Measurements from ENCODE around the gene WNT7B. TPM values are rescaled to one million over a fixed set of nuclear protein-coding genes. Genes with fewer than 3 reads are reported as not detected.

Gene WNT7B
- total RNA-seq, 2 experiments from 2014 or later, result not detected

DNA sequence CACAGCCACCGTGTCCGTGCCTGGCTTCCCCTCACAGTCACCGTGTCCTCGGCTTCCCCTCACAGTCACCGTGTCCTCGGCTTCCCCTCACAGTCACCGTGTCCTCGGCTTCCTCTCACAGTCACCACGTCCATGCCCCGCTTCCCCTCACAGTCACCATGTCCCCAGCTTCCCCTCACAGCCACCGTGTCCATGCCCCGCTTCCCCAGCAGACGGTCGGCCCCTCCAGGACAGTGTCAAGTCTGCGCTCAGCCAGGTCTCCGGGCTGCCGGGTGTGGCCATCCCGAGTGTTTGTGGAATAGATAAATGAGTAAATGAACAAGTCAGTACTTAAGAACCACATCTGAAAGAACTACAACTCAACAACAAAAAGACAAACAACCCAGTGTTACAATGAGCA is 23.8 kb downstream of the WNT7B start:
- no peaks in the 10 kb centered on the region for H3K9me3 Mint-ChIP-seq (ENCODE audit: insufficient read depth)

DNA sequence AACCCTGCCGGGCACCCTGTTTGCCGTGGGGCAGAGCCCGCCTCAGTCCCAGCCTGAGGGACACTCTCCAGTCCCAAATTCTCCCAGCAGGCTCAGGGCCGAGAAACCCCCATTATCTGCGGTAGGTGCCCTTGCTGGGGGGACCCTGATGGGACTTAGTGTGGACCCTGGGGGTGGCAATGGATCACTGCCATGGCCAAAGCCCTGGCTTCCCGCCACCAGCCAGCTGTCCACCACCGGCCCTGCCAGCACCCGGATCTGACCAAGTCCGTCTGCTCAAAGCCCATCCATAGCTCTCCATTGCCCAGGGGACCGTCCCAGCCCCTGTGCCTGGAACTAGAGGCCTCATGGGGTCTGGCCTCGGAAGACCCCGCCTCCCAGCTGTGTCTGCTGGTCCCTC is 24.4 kb downstream of the WNT7B start:
- no peak overlapping the region for H3K4me3 Mint-ChIP-seq
- no peak for ATAC-seq
- H3K4me1 Mint-ChIP-seq (ENCODE audit: low read depth), result no peaks in the 10 kb centered on the region
- H3K27me3 Mint-ChIP-seq (ENCODE audit: low read depth), result peaks cover 7% of the 10 kb centered on the region
- no peak overlapping the region for H3K27ac Mint-ChIP-seq
- ChIA-PET CTCF (no interaction called here), POLR2A (no interaction called here)
- no peaks in the 10 kb centered on the region for H3K9me3 Mint-ChIP-seq (ENCODE audit: insufficient read depth)
- no peaks in the 10 kb centered on the region for H3K36me3 Mint-ChIP-seq (ENCODE audit: low read depth)
- no peak for DNase-seq

More for the DNA sequence above, 23.8 kb downstream of the WNT7B start:
- no peak for DNase-seq
- Mint-ChIP-seq H3K36me3 (ENCODE audit: low read depth) (no peaks in the 10 kb centered on the region), H3K4me3 (no peak overlapping the region), H3K27me3 (ENCODE audit: low read depth) (peaks cover 7% of the 10 kb centered on the region), H3K27ac (no peak overlapping the region), H3K4me1 (ENCODE audit: low read depth) (no peaks in the 10 kb centered on the region)
- ChIA-PET POLR2A (no interaction called here), CTCF (no interaction called here)
- no peak for ATAC-seq

DNA sequence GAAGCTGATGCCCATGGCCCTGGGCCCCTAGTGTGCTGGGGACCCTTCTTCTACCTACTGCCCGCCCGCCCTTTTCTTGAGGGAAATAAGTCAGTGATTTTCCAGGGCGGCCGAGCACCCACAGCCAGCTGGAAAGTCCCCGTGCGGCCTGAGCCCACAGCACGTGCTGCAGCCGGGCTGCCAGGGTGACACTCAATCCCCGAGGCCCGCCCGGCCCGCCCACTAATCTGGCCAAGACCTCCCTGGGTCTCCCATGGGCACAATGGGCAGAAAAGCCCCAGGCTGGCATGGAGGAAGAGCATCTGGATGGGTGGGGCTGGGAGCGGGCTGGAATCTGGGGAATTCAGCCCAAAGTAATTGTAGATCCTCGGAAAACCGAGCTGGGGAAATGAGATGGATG is 24.8 kb downstream of the WNT7B start:
- DNase-seq, result no peak
- peaks cover 7% of the 10 kb centered on the region for H3K27me3 Mint-ChIP-seq (ENCODE audit: low read depth)
- no peaks in the 10 kb centered on the region for H3K4me1 Mint-ChIP-seq (ENCODE audit: low read depth)
- no peaks in the 10 kb centered on the region for H3K36me3 Mint-ChIP-seq (ENCODE audit: low read depth)
- ChIA-PET POLR2A (no interaction called here), CTCF (no interaction called here)
- no peak overlapping the region for H3K4me3 Mint-ChIP-seq
- no peak overlapping the region for H3K27ac Mint-ChIP-seq
- ATAC-seq, result no peak
- H3K9me3 Mint-ChIP-seq (ENCODE audit: insufficient read depth), result no peaks in the 10 kb centered on the region

DNA sequence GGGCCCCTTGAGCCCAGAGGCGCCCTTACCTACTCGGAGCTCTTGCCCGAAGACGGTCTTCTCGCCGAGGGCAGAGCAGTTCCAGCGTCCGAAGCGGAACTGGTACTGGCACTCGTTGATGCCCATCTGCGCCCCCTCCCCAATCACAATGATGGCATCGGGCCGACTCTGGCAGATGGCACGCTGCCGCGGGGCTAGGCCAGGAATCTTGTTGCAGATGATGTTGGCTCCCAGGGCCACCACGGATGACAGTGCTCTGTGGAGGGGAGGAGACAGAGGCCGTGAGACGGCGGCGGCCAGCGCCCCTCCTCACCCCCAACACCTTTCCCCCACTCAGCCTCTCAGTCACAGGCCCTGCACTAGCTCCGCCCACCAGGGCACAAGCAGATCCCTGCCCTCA is 27.1 kb downstream of the WNT7B start:
- DNase-seq, result no peak
- POLR2A ChIA-PET, result no interaction called here
- Mint-ChIP-seq H3K9me3 (ENCODE audit: insufficient read depth) (no peaks in the 10 kb centered on the region), H3K36me3 (ENCODE audit: low read depth) (no peaks in the 10 kb centered on the region), H3K4me3 (no peak overlapping the region), H3K27me3 (ENCODE audit: low read depth) (peaks cover 7% of the 10 kb centered on the region), H3K27ac (no peak overlapping the region), H3K4me1 (ENCODE audit: low read depth) (no peaks in the 10 kb centered on the region)
- CTCF ChIA-PET, result no interaction called here
- no peak for ATAC-seq

DNA sequence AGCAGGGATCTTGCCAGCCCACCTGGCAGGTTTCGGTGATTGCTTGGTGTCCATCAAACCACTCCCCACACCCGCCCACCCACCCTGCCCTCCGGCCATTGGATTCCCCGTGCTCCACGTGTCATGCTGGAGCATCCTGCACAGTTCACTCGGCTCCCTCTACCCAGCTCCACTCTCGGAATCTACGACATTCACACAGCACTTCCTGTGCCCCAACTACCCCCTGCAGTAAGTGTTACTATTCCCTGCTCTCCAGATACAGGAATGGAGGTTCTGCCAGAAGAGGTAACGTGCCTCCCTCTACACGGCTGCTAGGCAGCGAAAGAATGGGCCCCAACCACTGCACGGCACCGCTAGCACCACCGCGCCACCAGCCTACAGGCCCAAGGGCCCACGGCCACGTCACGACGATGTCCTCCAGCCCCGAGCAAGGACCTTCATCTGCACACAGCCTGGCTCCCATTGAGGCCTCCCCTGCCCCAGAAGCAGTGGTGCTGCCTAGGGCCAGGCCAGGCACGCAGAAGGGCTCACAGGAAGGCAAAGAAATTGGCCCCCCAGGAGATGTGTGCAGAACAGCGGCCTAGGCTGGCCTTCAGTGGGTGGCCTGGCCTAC is 27.6 kb downstream of the WNT7B start:
- H3K4me3 Mint-ChIP-seq, result no peak overlapping the region
- H3K27me3 Mint-ChIP-seq (ENCODE audit: low read depth), result peaks cover 7% of the 10 kb centered on the region
- ChIA-PET CTCF (no interaction called here), POLR2A (no interaction called here)
- no peak for ATAC-seq
- DNase-seq, result no peak
- no peak overlapping the region for H3K27ac Mint-ChIP-seq
- no peaks in the 10 kb centered on the region for H3K4me1 Mint-ChIP-seq (ENCODE audit: low read depth)
- no peaks in the 10 kb centered on the region for H3K36me3 Mint-ChIP-seq (ENCODE audit: low read depth)
- H3K9me3 Mint-ChIP-seq (ENCODE audit: insufficient read depth), result no peaks in the 10 kb centered on the region

DNA sequence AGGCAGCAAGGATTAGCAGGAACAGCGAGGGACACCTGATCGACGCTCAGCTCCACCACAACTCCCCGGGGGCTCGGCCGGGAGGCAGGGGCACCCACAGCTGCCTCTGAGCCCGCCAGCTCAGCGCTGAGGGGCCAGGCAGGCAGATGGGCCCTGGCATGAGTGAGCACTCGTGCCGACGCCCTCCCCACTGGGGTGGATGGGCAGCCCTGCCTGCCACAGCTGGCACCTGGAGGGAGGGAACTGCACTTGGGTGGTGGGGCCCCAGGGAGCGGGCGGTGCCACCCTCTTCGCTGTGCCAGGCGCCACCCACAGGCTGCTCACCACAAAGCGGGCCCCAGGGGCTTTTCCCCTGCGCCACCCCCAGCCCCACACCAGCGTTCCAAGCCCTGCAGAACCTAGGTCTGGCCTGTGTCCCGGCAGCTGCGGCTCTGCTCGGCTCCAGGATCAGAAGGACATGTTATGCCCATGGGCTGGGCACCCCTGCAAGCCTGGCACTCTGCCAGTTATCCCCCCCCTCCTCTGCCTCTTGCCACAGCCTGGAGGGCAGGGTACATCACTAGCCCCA is 28.8 kb downstream of the WNT7B start:
- peaks cover 2% of the 10 kb centered on the region for H3K27me3 Mint-ChIP-seq (ENCODE audit: low read depth)
- no peak for ATAC-seq
- CTCF ChIA-PET, result no interaction called here
- POLR2A ChIA-PET, result no interaction called here
- H3K4me3 Mint-ChIP-seq, result no peak overlapping the region
- no peaks in the 10 kb centered on the region for H3K36me3 Mint-ChIP-seq (ENCODE audit: low read depth)
- DNase-seq, result no peak
- no peak overlapping the region for H3K27ac Mint-ChIP-seq
- H3K4me1 Mint-ChIP-seq (ENCODE audit: low read depth), result no peaks in the 10 kb centered on the region
- H3K9me3 Mint-ChIP-seq (ENCODE audit: insufficient read depth), result no peaks in the 10 kb centered on the region

DNA sequence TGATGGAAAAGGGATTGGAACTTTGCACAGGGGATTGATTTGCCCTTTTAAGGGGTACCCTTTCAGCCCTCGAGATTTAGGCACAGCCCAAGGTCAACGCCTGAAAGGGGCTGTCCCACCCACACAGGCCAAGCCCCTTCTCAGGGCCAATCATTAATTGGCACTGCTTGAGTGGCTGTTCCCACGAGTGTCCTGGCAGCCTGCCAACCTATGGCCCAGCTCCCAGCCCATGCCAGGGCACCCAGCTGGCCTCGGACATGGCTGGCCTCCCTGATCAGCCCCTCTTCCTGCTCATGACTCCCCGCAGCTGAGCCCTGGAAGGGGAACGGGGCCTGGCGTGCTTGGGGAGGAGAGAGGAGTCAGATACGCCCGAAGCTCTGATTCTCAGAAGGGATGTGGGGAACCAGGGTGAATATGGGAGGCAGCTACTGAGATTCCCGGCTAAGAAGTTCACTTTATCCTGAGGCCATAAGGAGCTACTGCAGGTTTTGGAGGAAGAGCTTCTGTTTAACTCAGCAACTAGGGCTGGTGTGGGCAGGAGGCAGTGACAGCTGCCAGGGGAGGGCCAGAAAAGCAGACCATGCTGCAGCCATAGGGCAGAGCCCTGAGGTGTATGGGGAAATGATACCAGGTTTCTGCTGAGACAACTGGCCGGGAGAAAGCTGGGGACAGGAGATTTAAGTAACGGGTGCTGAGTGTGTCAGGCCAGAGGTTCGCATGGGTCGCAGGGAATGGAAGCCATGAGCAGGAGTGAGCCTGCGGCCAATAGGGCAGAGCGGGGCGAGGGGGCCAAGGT is 30.0 kb downstream of the WNT7B start:
- Mint-ChIP-seq H3K27me3 (ENCODE audit: low read depth) (no peaks in the 10 kb centered on the region), H3K9me3 (ENCODE audit: insufficient read depth) (no peaks in the 10 kb centered on the region), H3K27ac (no peak overlapping the region), H3K4me1 (ENCODE audit: low read depth) (no peaks in the 10 kb centered on the region), H3K4me3 (no peak overlapping the region), H3K36me3 (ENCODE audit: low read depth) (no peaks in the 10 kb centered on the region)
- ATAC-seq, result no peak
- ChIA-PET CTCF (no interaction called here), POLR2A (no interaction called here)
- DNase-seq, result no peak

DNA sequence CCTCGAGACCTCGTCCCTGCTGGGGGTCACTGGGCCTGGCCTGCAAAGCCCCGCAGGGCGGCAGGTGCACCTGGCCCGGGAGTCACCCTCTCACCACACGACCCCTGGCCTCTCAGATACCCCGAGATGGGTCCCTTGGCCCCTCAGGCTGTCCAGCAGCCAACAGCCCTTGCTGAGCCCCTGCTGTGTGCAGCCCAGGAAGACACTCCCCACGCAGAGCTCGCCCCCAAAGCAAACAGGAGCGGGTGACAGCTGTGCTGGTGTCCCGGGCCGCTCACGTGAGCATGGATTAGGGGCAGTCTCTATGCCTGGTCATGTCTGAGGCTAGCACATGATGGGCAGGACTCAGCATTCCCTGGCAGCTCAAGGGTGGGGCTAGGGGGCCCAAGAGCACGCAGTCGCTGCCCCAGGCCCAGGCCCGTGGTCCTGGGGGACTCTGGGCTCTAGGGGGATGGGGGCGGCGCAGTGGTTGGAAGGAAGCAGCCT is 31.3 kb downstream of the WNT7B start:
- no peaks in the 10 kb centered on the region for H3K36me3 Mint-ChIP-seq (ENCODE audit: low read depth)
- H3K4me3 Mint-ChIP-seq, result no peak overlapping the region
- H3K27me3 Mint-ChIP-seq (ENCODE audit: low read depth), result no peaks in the 10 kb centered on the region
- no peak overlapping the region for H3K27ac Mint-ChIP-seq
- ChIA-PET POLR2A (no interaction called here), CTCF (no interaction called here)
- no peaks in the 10 kb centered on the region for H3K9me3 Mint-ChIP-seq (ENCODE audit: insufficient read depth)
- no peak for DNase-seq
- ATAC-seq, result no peak
- H3K4me1 Mint-ChIP-seq (ENCODE audit: low read depth), result no peaks in the 10 kb centered on the region

DNA sequence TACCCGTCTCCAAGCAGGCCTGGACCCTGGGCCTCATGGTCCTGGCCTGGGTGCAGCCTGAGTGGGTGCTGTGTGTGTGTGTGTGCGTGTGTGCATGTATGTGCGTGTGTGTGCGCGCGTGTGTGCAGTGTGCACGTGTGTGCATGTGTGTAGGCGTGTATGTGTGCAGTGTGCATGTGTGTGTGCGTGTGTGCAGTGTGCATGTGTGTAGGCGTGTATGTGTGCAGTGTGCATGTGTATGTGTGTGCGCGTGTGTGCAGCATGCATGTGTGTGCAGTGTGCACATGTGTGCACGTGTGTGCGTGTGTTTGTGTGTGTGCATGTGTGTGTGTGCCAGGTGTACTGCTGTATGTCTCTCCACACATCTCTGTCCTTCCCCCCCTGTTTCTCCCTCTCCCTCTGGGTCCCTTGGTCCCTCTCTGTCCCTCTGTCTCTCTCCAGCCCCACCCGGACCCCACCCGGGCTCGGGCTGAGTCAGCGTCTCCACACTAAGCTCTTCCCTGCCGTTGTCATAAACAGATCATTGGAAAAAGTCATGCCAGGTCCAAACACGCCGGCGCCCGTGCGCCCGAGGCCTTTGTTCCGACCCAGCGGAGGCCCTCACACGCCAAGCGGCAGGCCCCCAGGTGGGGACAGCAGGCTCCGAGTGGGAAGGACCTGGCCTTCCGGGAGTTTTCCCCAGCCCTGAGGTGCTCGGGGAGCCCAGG is 34.0 kb downstream of the WNT7B start:
- no peaks in the 10 kb centered on the region for H3K36me3 Mint-ChIP-seq (ENCODE audit: low read depth)
- no peak for ATAC-seq
- no peak overlapping the region for H3K4me3 Mint-ChIP-seq
- CTCF ChIA-PET, result no interaction called here
- H3K9me3 Mint-ChIP-seq (ENCODE audit: insufficient read depth), result no peaks in the 10 kb centered on the region
- POLR2A ChIA-PET, result no interaction called here
- H3K27me3 Mint-ChIP-seq (ENCODE audit: low read depth), result no peaks in the 10 kb centered on the region
- DNase-seq, result no peak
- H3K4me1 Mint-ChIP-seq (ENCODE audit: low read depth), result no peaks in the 10 kb centered on the region
- no peak overlapping the region for H3K27ac Mint-ChIP-seq

DNA sequence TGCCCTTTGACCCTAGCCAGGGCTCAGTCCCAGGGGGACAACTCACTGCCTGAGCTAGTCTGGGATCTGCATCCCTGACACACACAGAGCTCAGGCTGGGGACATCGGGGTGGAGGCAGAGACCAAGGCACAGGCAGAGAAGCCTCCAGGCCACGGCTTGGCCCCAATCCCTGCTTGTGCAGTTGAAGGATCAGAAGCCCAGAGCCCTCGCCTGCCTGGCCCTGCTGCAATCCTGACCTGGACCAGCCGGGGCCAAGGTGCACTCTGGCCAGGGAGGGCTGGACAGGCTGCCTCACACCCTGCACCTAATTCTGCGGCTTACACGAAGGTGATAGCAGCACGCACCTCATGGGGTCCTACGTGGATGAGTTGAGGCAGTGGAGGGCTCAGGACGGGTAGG is 34.6 kb downstream of the WNT7B start:
- ChIA-PET POLR2A (no interaction called here), CTCF (no interaction called here)
- no peak for ATAC-seq
- DNase-seq, result no peak
- Mint-ChIP-seq H3K27me3 (ENCODE audit: low read depth) (no peaks in the 10 kb centered on the region), H3K9me3 (ENCODE audit: insufficient read depth) (no peaks in the 10 kb centered on the region), H3K27ac (no peak overlapping the region), H3K4me1 (ENCODE audit: low read depth) (no peaks in the 10 kb centered on the region), H3K36me3 (ENCODE audit: low read depth) (no peaks in the 10 kb centered on the region), H3K4me3 (no peak overlapping the region)

DNA sequence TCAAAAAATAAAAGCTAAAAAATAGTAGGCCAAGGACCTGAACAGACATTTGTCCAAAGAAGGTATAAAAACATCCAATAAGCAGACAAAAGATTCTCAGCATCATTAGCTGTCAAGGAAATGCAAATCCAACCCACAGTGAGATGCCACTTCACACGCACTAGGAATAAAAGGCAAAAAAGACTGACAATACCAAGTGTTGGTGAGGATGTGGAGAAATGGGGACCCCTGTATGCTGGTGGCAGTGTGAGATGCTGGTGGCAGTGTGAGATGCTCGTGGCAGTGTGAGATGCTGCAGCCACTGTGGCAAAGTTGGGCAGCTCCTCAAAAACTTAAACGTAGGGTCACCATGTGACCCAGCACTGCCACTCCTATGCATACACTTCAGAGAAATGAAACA is 38.0 kb downstream of the WNT7B start:
- Mint-ChIP-seq H3K4me3 (no peak overlapping the region), H3K36me3 (ENCODE audit: low read depth) (no peaks in the 10 kb centered on the region), H3K27me3 (ENCODE audit: low read depth) (no peaks in the 10 kb centered on the region), H3K9me3 (ENCODE audit: insufficient read depth) (no peaks in the 10 kb centered on the region), H3K27ac (no peak overlapping the region), H3K4me1 (ENCODE audit: low read depth) (no peaks in the 10 kb centered on the region)
- POLR2A ChIA-PET, result no interaction called here
- ATAC-seq, result no peak
- CTCF ChIA-PET, result no interaction called here
- no peak for DNase-seq

DNA sequence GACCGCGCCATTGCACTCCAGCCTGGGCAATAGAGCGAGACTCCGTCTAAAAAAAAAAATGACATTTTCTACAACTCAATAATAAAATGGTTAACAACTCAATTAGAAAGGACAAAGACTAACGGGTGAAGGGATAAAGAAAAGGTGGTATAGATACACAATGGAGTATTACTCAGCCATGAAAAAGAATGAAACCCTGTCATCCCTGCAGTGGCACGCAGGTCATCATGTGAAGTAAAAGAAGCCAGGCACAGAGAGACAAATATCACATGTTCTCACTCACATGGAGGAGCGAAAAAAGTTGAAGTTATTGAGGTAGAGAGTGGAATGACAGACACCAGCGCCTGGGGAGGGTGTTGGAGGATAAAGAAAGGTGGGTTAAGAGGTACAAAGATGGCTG is 39.0 kb downstream of the WNT7B start:
- DNase-seq (no peak), ATAC-seq (no peak)
- H3K27ac Mint-ChIP-seq, result no peak overlapping the region
- H3K9me3 Mint-ChIP-seq (ENCODE audit: insufficient read depth), result no peaks in the 10 kb centered on the region
- no peaks in the 10 kb centered on the region for H3K36me3 Mint-ChIP-seq (ENCODE audit: low read depth)
- H3K4me3 Mint-ChIP-seq, result no peak overlapping the region
- ChIA-PET CTCF (no interaction called here), POLR2A (no interaction called here)
- H3K4me1 Mint-ChIP-seq (ENCODE audit: low read depth), result no peaks in the 10 kb centered on the region
- H3K27me3 Mint-ChIP-seq (ENCODE audit: low read depth), result peaks cover 2% of the 10 kb centered on the region

Data from activated CD8-positive, alpha-beta T cell treated with anti-CD3 and anti-CD28 coated beads, Interleukin-2, amount 10 ng/mL, durations not matched to agents 7 days and 5 days (primary cell).